ENCODE data around the gene CGAS.
"Not testable (repeated sequence)": the region's sequence is repeated elsewhere in the genome, so short reads cannot be mapped to it uniquely, and the experiment has no call there.

Gene CGAS

GRCh38 chr6:73452107-73452461 is at the start of gene CGAS:
CGAS (minus strand) TSS chr6:73452297; CDS start chr6:73452181, 116 bp downstream.
- peak; percentile 56 to 58 for DNase-seq (ENCODE audit: low read depth in 2 of 2)

- DNase-seq (ENCODE audit: low read depth in 2 of 2), result no peak
These were observed 45.8 kb upstream of the CGAS start for GRCh38 chr6:73497915-73498314.

- no peak for DNase-seq (ENCODE audit: low read depth in 2 of 2)
These were observed 39.3 kb upstream of the CGAS start for GRCh38 chr6:73491377-73491776.

- DNase-seq (ENCODE audit: low read depth in 2 of 2), result no peak
These were observed 35.4 kb upstream of the CGAS start for GRCh38 chr6:73487473-73487872.

- no peak for DNase-seq (ENCODE audit: low read depth in 2 of 2)
These were observed 32.3 kb upstream of the CGAS start for GRCh38 chr6:73484438-73484837.

- no peak for DNase-seq (ENCODE audit: low read depth in 2 of 2)
These were observed 29.9 kb upstream of the CGAS start for GRCh38 chr6:73481969-73482368.

- DNase-seq (ENCODE audit: low read depth in 2 of 2), result no peak
These were observed 25.3 kb upstream of the CGAS start for GRCh38 chr6:73477407-73477806.

GRCh38 chr6:73476723-73477122 is 24.6 kb upstream of the CGAS start:
- DNase-seq (ENCODE audit: low read depth in 2 of 2), result no peak

GRCh38 chr6:73471686-73472290 is 19.7 kb upstream of the CGAS start:
- no peak for DNase-seq (ENCODE audit: low read depth in 2 of 2)

- DNase-seq (ENCODE audit: low read depth in 2 of 2), result peak; percentile 60 to 72
These were observed 9.6 kb upstream of the CGAS start, which contains the start of gene MTO1 for GRCh38 chr6:73461537-73462350. MTO1 (plus strand) TSS chr6:73461737; CDS start chr6:73461855, 118 bp downstream.

- no peak for DNase-seq (ENCODE audit: low read depth in 2 of 2)
These were observed 8.0 kb upstream of the CGAS start for GRCh38 chr6:73460056-73460455.

- DNase-seq (ENCODE audit: low read depth in 2 of 2), result not testable (repeated sequence)
These were observed 7.4 kb upstream of the CGAS start for GRCh38 chr6:73459474-73459873.

- DNase-seq (ENCODE audit: low read depth in 2 of 2), result no peak
These were observed 4.0 kb upstream of the CGAS start for GRCh38 chr6:73455865-73456629.

GRCh38 chr6:73451223-73452106 is 632 bp downstream of the CGAS start:
- peak; percentile 8 to 16 for DNase-seq (ENCODE audit: low read depth in 2 of 2)

GRCh38 chr6:73443555-73443954 is 8.5 kb downstream of the CGAS start:
- no peak for DNase-seq (ENCODE audit: low read depth in 2 of 2)

GRCh38 chr6:73435236-73435635 is 16.9 kb downstream of the CGAS start:
- DNase-seq (ENCODE audit: low read depth in 2 of 2), result no peak

- no peak for DNase-seq (ENCODE audit: low read depth in 2 of 2)
These were observed 30.6 kb downstream of the CGAS start for GRCh38 chr6:73421534-73421933.

- DNase-seq (ENCODE audit: low read depth in 2 of 2), result no peak
These were observed 33.9 kb downstream of the CGAS start for GRCh38 chr6:73418081-73418741.

- no peak for DNase-seq (ENCODE audit: low read depth in 2 of 2)
These were observed 39.0 kb downstream of the CGAS start for GRCh38 chr6:73413102-73413501.

- no peak for DNase-seq (ENCODE audit: low read depth in 2 of 2)
These were observed 42.7 kb downstream of the CGAS start for GRCh38 chr6:73409395-73409794.

- DNase-seq (ENCODE audit: low read depth in 2 of 2), result no peak
These were observed 51.4 kb downstream of the CGAS start for GRCh38 chr6:73400656-73401055.
